Measurements from ENCODE around the gene HGD. TPM values are rescaled to one million over a fixed set of nuclear protein-coding genes. Genes with fewer than 3 reads are reported as not detected.

Gene HGD
- total RNA-seq, 1 experiment from 2014 or later: 1.5 TPM

GRCh38 chr3:120597445-120598049 is 84.5 kb downstream of the HGD start (continued):
- no peak for TF ChIP-seq ZBTB43 (CRISPR knock-in tag; IDR thresholded peaks at IDR 0.05)

- Mint-ChIP-seq H3K4me1 (peaks cover 8% of the 10 kb centered on the region), H3K36me3 (peaks cover 14% of the 10 kb centered on the region), H3K9me3 (no peaks in the 10 kb centered on the region), H3K27me3 (ENCODE audit: low read depth) (peaks cover 3% of the 10 kb centered on the region; the same call in 1 of the 2 replicates), H3K27ac (peak overlapping the region; percentile 96), H3K4me3 (peak overlapping the region; percentile 89)
- CTCF ChIA-PET: interaction anchor here (1.4 to 2.1 kb wide), 3 partner anchors 29 to 199 kb away, joined by 3 to 18 read pairs (median 8); no protein-coding TSS in a partner anchor
- DNase-seq (ENCODE audit: low spot score) (no peak), ATAC-seq (no peak)
- POLR2A ChIA-PET: no interaction called here
- TF ChIP-seq HMGA2 (CRISPR knock-in tag; IDR thresholded peaks at IDR 0.05): peak; percentile 90; the same call in 1 of the 2 replicates
- TF ChIP-seq RORB (CRISPR knock-in tag; IDR thresholded peaks at IDR 0.05): no peak
- no peak for TF ChIP-seq ZNF219 (CRISPR knock-in tag; IDR thresholded peaks at IDR 0.05; ENCODE audit: borderline replicate concordance)
Measured at GRCh38 chr3:120596853-120597223, 85.2 kb downstream of the HGD start.

GRCh38 chr3:120596116-120596852 is 85.8 kb downstream of the HGD start, which contains the start of gene NDUFB4:
Gene NDUFB4 (plus strand): TSS chr3:120596336. CDS start chr3:120596360, 24 bp downstream.
- ATAC-seq (peak; percentile 98), DNase-seq (ENCODE audit: low spot score) (peak; percentile 98)
- ChIA-PET POLR2A (interaction anchor here (0.6 to 1.1 kb wide), 8 partner anchors 8 to 312 kb away, joined by 3 to 5 read pairs (median 3); partner anchors contain the start of gene STXBP5L), CTCF (interaction anchor here (0.6 to 2.1 kb wide), 8 partner anchors 9 to 1933 kb away, joined by 3 to 18 read pairs (median 6); no protein-coding TSS in a partner anchor)
- Mint-ChIP-seq H3K9me3 (no peaks in the 10 kb centered on the region), H3K4me1 (peaks cover 8% of the 10 kb centered on the region), H3K4me3 (peak within 1 kb of the TSS; percentile 89), H3K27me3 (ENCODE audit: low read depth) (peaks cover 3% of the 10 kb centered on the region; the same call in 1 of the 2 replicates), H3K36me3 (peaks cover 9% of the 10 kb centered on the region), H3K27ac (peak within 1 kb of the TSS; percentile 96)
- TF ChIP-seq JAZF1 (CRISPR knock-in tag; IDR thresholded peaks at IDR 0.05) (no peak), SOX15 (CRISPR knock-in tag; IDR thresholded peaks at IDR 0.05) (no peak), GTF2I (CRISPR knock-in tag; conservative IDR thresholded peaks at IDR 0.05) (peak; percentile 81; the same call in 1 of the 2 replicates), ZNF423 (CRISPR knock-in tag; IDR thresholded peaks at IDR 0.05) (no peak), ATF3 (CRISPR knock-in tag; conservative IDR thresholded peaks at IDR 0.05) (no peak), ZBTB21 (CRISPR knock-in tag; IDR thresholded peaks at IDR 0.05; ENCODE audit: borderline replicate concordance) (peak; percentile 67; the same call in 1 of the 2 replicates), FOXJ3 (CRISPR knock-in tag; IDR thresholded peaks at IDR 0.05; ENCODE audit: borderline replicate concordance) (no peak), TP53 (CRISPR knock-in tag; IDR thresholded peaks at IDR 0.05) (peak; percentile 28; the same call in 1 of the 2 replicates), SMAD3 (CRISPR knock-in tag; IDR thresholded peaks at IDR 0.05; ENCODE audit: borderline replicate concordance) (no peak), JUN (CRISPR knock-in tag; IDR thresholded peaks at IDR 0.05) (no peak), ZNF263 (CRISPR knock-in tag; IDR thresholded peaks at IDR 0.05; ENCODE audit: low read depth) (no peak), CDX4 (CRISPR knock-in tag; IDR thresholded peaks at IDR 0.05; ENCODE audit: borderline replicate concordance) (no peak), ZNF416 (CRISPR knock-in tag; IDR thresholded peaks at IDR 0.05) (no peak), IRF2 (CRISPR knock-in tag; IDR thresholded peaks at IDR 0.05; ENCODE audit: borderline replicate concordance, low read depth) (no peak), FOXK1 (CRISPR knock-in tag; IDR thresholded peaks at IDR 0.05) (no peak), STAT6 (CRISPR knock-in tag; conservative IDR thresholded peaks at IDR 0.05; ENCODE audit: low read depth) (no peak), SP1 (CRISPR knock-in tag; conservative IDR thresholded peaks at IDR 0.05) (0 out of 2 replicates have a peak, but pooled peaks have one; percentile 1), TEAD4 (CRISPR knock-in tag; IDR thresholded peaks at IDR 0.05) (no peak), GABPB1 (CRISPR knock-in tag; IDR thresholded peaks at IDR 0.05) (no peak), MXD4 (CRISPR knock-in tag; IDR thresholded peaks at IDR 0.05; ENCODE audit: borderline replicate concordance) (no peak), ATF1 (CRISPR knock-in tag; IDR thresholded peaks at IDR 0.05) (no peak), EMX1 (CRISPR knock-in tag; IDR thresholded peaks at IDR 0.05) (no peak), PRRX2 (CRISPR knock-in tag; IDR thresholded peaks at IDR 0.05) (no peak), CTCF (IDR thresholded peaks at IDR 0.05) (no peak)

All from WTC11 (cell line).